HCT116 (cell line): ENCODE results near the gene ABHD5. TPM values are rescaled to one million over a fixed set of nuclear protein-coding genes. Genes with fewer than 3 reads are reported as not detected.

Source experiments
- ATAC-seq: fragments of 200-7000 bp; cut with Tn5 transposase; 2 replicates; pipeline ENCODE4 v1.9.1; 2020; ENCODE audit warnings: mild to moderate bottlenecking, moderate library complexity
- BruUV-seq: library from RNA; stranded (reverse); fragments of 400-500 nt; replicated peaks from 2 replicates; lab custom pipeline; 2021; lab: Mats Ljungman, UMichigan
- CTCF ChIA-PET: fragments of 300-600 bp; sonication (Branson Sonifier 250); formaldehyde crosslinking; loops from one replicate; lab custom pipeline; 2021; ENCODE audit warnings: antibody characterized with exemption; lab: Charles Lee
- POLR2A ChIA-PET: fragments of 300-600, 350-600 bp; sonication (Branson Sonifier 250); formaldehyde crosslinking; loops from one replicate; lab custom pipeline; 2021; ENCODE audit warnings: antibody characterized with exemption; lab: Charles Lee
- RAD21 ChIA-PET, 2 experiments: fragments of 300-600 bp; sonication (Branson Sonifier 250); formaldehyde crosslinking; loops; one replicate each; lab custom pipeline; 2023; ENCODE audit warnings: low total read pairs in 2 of 2; ENCODE audit not compliant: uncharacterized antibody in 2 of 2, unreplicated experiment in 2 of 2, low non-redundant PET in 1 of 2; lab: Charles Lee
- DNase-seq: peaks from one replicate; pipeline ENCODE4 v3.0.0-alpha.2; 2010; ENCODE audit warnings: low read depth, low spot score
- H2AFZ ChIP-seq: fragments of 200-600 bp; shearing (Covaris generic), sonication (generic); 2 replicates; pipeline ENCODE4 v1.6.1; 2017; ENCODE audit warnings: low read depth, mixed run types, mixed read lengths, antibody characterized with exemption, low read length; ENCODE audit not compliant: poor library complexity, severe bottlenecking
- H3K27ac ChIP-seq: 2 replicates; pipeline ENCODE4 v1.5.1; 2012; ENCODE audit warnings: low read depth, low read length
- H3K27me3 ChIP-seq: fragments of 200-600 bp; sonication (generic); 2 replicates; pipeline ENCODE4 v1.6.1; 2016; ENCODE audit warnings: mixed run types, low read length, mixed read lengths; ENCODE audit not compliant: insufficient read depth
- H3K36me3 ChIP-seq, 2 experiments: fragments of 200-500 bp in 1 of 2; fragments of 200-600 bp in 1 of 2; sonication (Bioruptor generic) in 1 of 2; sonication (generic) in 1 of 2; 2 replicates each; pipeline versions ENCODE4 v1.5.1 to v1.6.1; 2014 to 2016; ENCODE audit warnings: low read length in 2 of 2, inconsistent platforms in 1 of 2, mixed read lengths in 1 of 2, mixed run types in 1 of 2; ENCODE audit not compliant: insufficient read depth in 2 of 2, control insufficient read depth in 1 of 2
- H3K4me1 ChIP-seq, 2 experiments: fragments of 200-600 bp in 1 of 2; sonication (generic) in 1 of 2; 2 replicates each; pipeline versions ENCODE4 v1.5.1 to v1.6.1; 2012 to 2017; ENCODE audit warnings: low read length in 2 of 2, inconsistent platforms in 1 of 2, mild to moderate bottlenecking in 1 of 2, mixed read lengths in 1 of 2, mixed run types in 1 of 2, moderate library complexity in 1 of 2; ENCODE audit not compliant: insufficient read depth in 2 of 2, control insufficient read depth in 1 of 2
- H3K4me2 ChIP-seq: fragments of 200-600 bp; sonication (generic); 2 replicates; pipeline ENCODE4 v1.6.1; 2017; ENCODE audit warnings: mixed run types, low read length, mixed read lengths
- H3K4me3 ChIP-seq, 2 experiments: fragments of 200-600 bp in 1 of 2; sonication (generic) in 1 of 2; replicated peaks in 1 of 2; 2 replicates each; pipeline ENCODE4 v1.5.1; 2011 to 2016; ENCODE audit warnings: low read length in 2 of 2, control low read depth in 1 of 2, low read depth in 1 of 2, mild to moderate bottlenecking in 1 of 2, mixed read lengths in 1 of 2, mixed run types in 1 of 2
- H3K79me2 ChIP-seq: fragments of 200-600 bp; sonication (generic); 2 replicates; pipeline ENCODE4 v1.6.1; 2017; ENCODE audit warnings: mild to moderate bottlenecking, mixed run types, low read length, moderate library complexity, mixed read lengths; ENCODE audit not compliant: insufficient read depth
- H3K9ac ChIP-seq: fragments of 200-600 bp; sonication (generic); 2 replicates; pipeline ENCODE4 v1.6.1; 2016; ENCODE audit warnings: low read length, mixed read lengths
- H3K9me2 ChIP-seq: fragments of 200-600 bp; sonication (generic), shearing (Covaris generic); 2 replicates; pipeline ENCODE4 v1.6.1; 2017; ENCODE audit warnings: mixed run types, mild to moderate bottlenecking, moderate library complexity; ENCODE audit not compliant: insufficient read depth
- H3K9me3 ChIP-seq, 2 experiments: fragments of 200-500 bp in 1 of 2; fragments of 200-600 bp in 1 of 2; sonication (Bioruptor generic) in 1 of 2; sonication (generic) in 1 of 2; 2 replicates each; pipeline ENCODE4 v1.6.1; 2014 to 2017; ENCODE audit warnings: low read length in 2 of 2, mixed read lengths in 2 of 2, inconsistent platforms in 1 of 2, low read depth in 1 of 2, mild to moderate bottlenecking in 1 of 2, mixed run types in 1 of 2, moderate library complexity in 1 of 2; ENCODE audit not compliant: control insufficient read depth in 1 of 2, insufficient read depth in 1 of 2
- H4K20me1 ChIP-seq: fragments of 200-600 bp; sonication (generic), shearing (Covaris generic); 2 replicates; pipeline ENCODE4 v1.6.1; 2017; ENCODE audit warnings: mixed run types, mild to moderate bottlenecking, moderate library complexity; ENCODE audit not compliant: insufficient read depth
- CEBPB ChIP-seq: IDR thresholded peaks from 2 replicates; pipeline ENCODE4 v1.6.1; 2012; ENCODE audit warnings: low read depth
- CTCF ChIP-seq, 3 experiments: fragments of 200-600 bp in 1 of 3; sonication (generic) in 1 of 3; IDR thresholded peaks in 2 of 3; conservative IDR thresholded peaks in 1 of 3; 2 replicates each; pipeline ENCODE4 v1.5.1; 2012 to 2017; ENCODE audit warnings: low read depth in 2 of 3, low read length in 2 of 3, antibody characterized with exemption in 1 of 3, borderline replicate concordance in 1 of 3, control low read depth in 1 of 3, mild to moderate bottlenecking in 1 of 3, mixed read lengths in 1 of 3, mixed run types in 1 of 3, moderate library complexity in 1 of 3; ENCODE audit not compliant: insufficient read depth in 1 of 3
- ELF1 ChIP-seq: IDR thresholded peaks from 2 replicates; pipeline ENCODE4 v1.6.1; 2012; ENCODE audit warnings: low read depth, borderline replicate concordance
- EZH2phosphoT487 ChIP-seq: fragments of 200-600 bp; IDR thresholded peaks from 2 replicates; pipeline ENCODE4 v1.6.1; 2018; ENCODE audit warnings: antibody characterized with exemption, borderline replicate concordance
- FOSL1 ChIP-seq: IDR thresholded peaks from 2 replicates; pipeline ENCODE4 v1.6.1; 2012; ENCODE audit warnings: low read depth
- JUND ChIP-seq: IDR thresholded peaks from 2 replicates; pipeline ENCODE4 v1.6.1; 2012
- POLR2A ChIP-seq: IDR thresholded peaks from 2 replicates; pipeline ENCODE4 v1.7.0; 2011; ENCODE audit warnings: borderline replicate concordance; ENCODE audit not compliant: insufficient read depth, insufficient read length; ENCODE audit errors: extremely low read depth
- POLR2AphosphoS5 ChIP-seq: IDR thresholded peaks from 2 replicates; pipeline ENCODE4 v1.6.1; 2011; ENCODE audit warnings: mild to moderate bottlenecking, low read depth, low read length, moderate library complexity
- SP1 ChIP-seq: IDR thresholded peaks from 2 replicates; pipeline ENCODE4 v1.6.1; 2012; ENCODE audit warnings: low read depth
- SRF ChIP-seq: IDR thresholded peaks from 2 replicates; pipeline ENCODE4 v1.6.1; 2012; ENCODE audit warnings: low read depth
- YY1 ChIP-seq: IDR thresholded peaks from 2 replicates; pipeline ENCODE4 v1.6.1; 2011; ENCODE audit warnings: low read length, low read depth, moderate library complexity, mild to moderate bottlenecking; ENCODE audit not compliant: insufficient replicate concordance; ENCODE audit errors: extremely low read depth
- intact Hi-C: fragments of 100-400 bp; cut with micrococcal nuclease; formaldehyde crosslinking; loops from 2 replicates; pipeline ENCODE4 v1.10.0; 2022
- total RNA-seq: library from RNA; stranded (reverse); gene quantifications from one replicate; pipeline ENCODE4 v1.2.1, GENCODE V29; 2021; ENCODE audit not compliant: unreplicated experiment
- TF ChIP-seq, protein P1 (sequence below): IDR thresholded peaks from 2 replicates; pipeline ENCODE4 v1.6.1; 2011; ENCODE audit warnings: mild to moderate bottlenecking, low read length, moderate library complexity; ENCODE audit not compliant: insufficient replicate concordance; ENCODE audit errors: extremely low read depth
- TF ChIP-seq, protein P2 (sequence below): IDR thresholded peaks from 2 replicates; pipeline ENCODE4 v1.6.1; 2012

The ABHD5 gene
- total RNA-seq, 1 experiment from 2014 or later, result 18.5 TPM

GRCh38 chr3:43735618-43736017 is 44.9 kb downstream of the ABHD5 start:
- H4K20me1 ChIP-seq, result no peaks in the 10 kb centered on the region
- H3K27me3 ChIP-seq, result no peaks in the 10 kb centered on the region
- H3K79me2 ChIP-seq, result no peaks in the 10 kb centered on the region
- H3K27ac ChIP-seq, result no peak overlapping the region
- ATAC-seq, result no peak
- no peak overlapping the region for H3K4me2 ChIP-seq
- no peak overlapping the region for H2AFZ ChIP-seq
- DNase-seq, result no peak
- H3K4me3 ChIP-seq, result no peak overlapping the region
- no peaks in the 10 kb centered on the region for H3K36me3 ChIP-seq
- TF ChIP-seq, protein P1, sequence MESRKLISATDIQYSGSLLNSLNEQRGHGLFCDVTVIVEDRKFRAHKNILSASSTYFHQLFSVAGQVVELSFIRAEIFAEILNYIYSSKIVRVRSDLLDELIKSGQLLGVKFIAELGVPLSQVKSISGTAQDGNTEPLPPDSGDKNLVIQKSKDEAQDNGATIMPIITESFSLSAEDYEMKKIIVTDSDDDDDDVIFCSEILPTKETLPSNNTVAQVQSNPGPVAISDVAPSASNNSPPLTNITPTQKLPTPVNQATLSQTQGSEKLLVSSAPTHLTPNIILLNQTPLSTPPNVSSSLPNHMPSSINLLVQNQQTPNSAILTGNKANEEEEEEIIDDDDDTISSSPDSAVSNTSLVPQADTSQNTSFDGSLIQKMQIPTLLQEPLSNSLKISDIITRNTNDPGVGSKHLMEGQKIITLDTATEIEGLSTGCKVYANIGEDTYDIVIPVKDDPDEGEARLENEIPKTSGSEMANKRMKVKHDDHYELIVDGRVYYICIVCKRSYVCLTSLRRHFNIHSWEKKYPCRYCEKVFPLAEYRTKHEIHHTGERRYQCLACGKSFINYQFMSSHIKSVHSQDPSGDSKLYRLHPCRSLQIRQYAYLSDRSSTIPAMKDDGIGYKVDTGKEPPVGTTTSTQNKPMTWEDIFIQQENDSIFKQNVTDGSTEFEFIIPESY, result no peak
- TF ChIP-seq SRF (no peak), POLR2AphosphoS5 (no peak), POLR2A (no peak), FOSL1 (no peak), YY1 (no peak), SP1 (no peak), CTCF (IDR thresholded peaks at IDR 0.05 in 2 of 3, conservative IDR thresholded peaks at IDR 0.05 in 1 of 3; ENCODE audit: borderline replicate concordance in 1 of 3, insufficient read depth in 1 of 3, low read depth in 2 of 3, low read length in 2 of 3) (no peak), ELF1 (no peak), JUND (no peak), EZH2phosphoT487 (no peak), CEBPB (no peak)
- TF ChIP-seq, protein P2, sequence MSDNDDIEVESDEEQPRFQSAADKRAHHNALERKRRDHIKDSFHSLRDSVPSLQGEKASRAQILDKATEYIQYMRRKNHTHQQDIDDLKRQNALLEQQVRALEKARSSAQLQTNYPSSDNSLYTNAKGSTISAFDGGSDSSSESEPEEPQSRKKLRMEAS, result no peak
- TF ChIP-seq, all 23 proteins: peak for 0
- Histone ChIP-seq H3K9ac (no peak overlapping the region), H3K9me3 (no peaks in the 10 kb centered on the region), H3K4me1 (no peaks in the 10 kb centered on the region), H3K9me2 (no peaks in the 10 kb centered on the region)
- POLR2A ChIA-PET, result no interaction called here
- no TSS peak for BruUV-seq
- RAD21 ChIA-PET, result no interaction called here
- intact Hi-C loops, result no loop called here
- CTCF ChIA-PET, result no interaction called here
